Measurements from ENCODE around the gene TCEAL9.

DNA sequence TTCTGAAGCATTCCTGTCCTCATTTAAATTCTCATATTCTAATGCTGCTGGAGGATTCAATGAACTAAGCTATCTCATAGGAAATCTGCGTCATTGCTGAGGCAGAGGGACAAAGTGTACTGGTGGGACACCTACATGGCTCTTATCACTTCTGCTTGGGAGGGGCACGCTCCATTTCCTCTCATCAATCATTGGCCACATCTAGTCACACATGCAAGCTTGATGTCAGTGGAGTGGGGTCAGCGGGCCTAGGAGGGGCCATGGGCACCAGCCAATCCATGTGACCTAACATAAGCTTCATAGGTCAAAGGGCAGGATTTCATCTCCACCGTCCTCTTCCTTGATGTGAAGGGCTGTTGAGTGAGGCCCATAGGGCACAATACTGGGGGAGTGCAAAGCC is 41.4 kb downstream of the TCEAL9 start:
- TF ChIP-seq, protein P1, sequence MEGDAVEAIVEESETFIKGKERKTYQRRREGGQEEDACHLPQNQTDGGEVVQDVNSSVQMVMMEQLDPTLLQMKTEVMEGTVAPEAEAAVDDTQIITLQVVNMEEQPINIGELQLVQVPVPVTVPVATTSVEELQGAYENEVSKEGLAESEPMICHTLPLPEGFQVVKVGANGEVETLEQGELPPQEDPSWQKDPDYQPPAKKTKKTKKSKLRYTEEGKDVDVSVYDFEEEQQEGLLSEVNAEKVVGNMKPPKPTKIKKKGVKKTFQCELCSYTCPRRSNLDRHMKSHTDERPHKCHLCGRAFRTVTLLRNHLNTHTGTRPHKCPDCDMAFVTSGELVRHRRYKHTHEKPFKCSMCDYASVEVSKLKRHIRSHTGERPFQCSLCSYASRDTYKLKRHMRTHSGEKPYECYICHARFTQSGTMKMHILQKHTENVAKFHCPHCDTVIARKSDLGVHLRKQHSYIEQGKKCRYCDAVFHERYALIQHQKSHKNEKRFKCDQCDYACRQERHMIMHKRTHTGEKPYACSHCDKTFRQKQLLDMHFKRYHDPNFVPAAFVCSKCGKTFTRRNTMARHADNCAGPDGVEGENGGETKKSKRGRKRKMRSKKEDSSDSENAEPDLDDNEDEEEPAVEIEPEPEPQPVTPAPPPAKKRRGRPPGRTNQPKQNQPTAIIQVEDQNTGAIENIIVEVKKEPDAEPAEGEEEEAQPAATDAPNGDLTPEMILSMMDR (IDR thresholded peaks at IDR 0.05; ENCODE audit: insufficient read depth, low read depth, low read length): no peak
- TF ChIP-seq EZH2 (IDR thresholded peaks at IDR 0.05; ENCODE audit: insufficient read depth, low read length): no peak

Measured in astrocyte (in vitro differentiated cells and primary cell).